OCI-LY1 (cell line): ENCODE measurements around the gene TSPAN2.

ENCODE experiments used
- EZH2 ChIP-seq: fragments of 200-600 bp; sonication (generic), shearing (Covaris generic); IDR thresholded peaks from 2 replicates; pipeline ENCODE4 v1.8.0; 2017; ENCODE audit warnings: borderline replicate concordance, mixed run types, mild to moderate bottlenecking, antibody characterized with exemption, low read length, moderate library complexity, mixed read lengths
- TF ChIP-seq, protein P1 (sequence below): fragments of 200-600 bp; sonication (generic), shearing (Covaris generic); IDR thresholded peaks from 2 replicates; pipeline ENCODE4 v1.5.1; 2017; ENCODE audit warnings: mild to moderate bottlenecking, antibody characterized with exemption, low read length, moderate library complexity, mixed read lengths

DNA sequence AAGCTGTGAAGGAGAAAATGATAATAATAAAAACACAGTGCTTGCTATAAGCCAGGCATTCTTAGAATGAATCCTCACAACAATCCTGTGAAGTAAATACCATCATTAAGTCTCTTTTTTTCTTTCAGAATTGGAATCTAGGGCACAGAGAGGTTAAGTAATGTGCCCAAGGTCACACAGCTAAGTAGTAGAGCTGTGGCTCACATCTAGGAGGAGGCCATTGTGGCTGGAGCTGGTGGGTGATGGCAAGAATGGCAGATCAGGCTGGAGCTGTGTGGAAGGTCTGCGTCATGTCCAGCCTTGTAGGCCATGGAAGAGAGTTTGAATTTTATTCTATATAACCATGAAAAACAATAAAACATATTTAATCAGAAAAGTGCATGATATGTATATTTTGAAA is 38.2 kb upstream of the TSPAN2 start:
- TF ChIP-seq, protein P1, sequence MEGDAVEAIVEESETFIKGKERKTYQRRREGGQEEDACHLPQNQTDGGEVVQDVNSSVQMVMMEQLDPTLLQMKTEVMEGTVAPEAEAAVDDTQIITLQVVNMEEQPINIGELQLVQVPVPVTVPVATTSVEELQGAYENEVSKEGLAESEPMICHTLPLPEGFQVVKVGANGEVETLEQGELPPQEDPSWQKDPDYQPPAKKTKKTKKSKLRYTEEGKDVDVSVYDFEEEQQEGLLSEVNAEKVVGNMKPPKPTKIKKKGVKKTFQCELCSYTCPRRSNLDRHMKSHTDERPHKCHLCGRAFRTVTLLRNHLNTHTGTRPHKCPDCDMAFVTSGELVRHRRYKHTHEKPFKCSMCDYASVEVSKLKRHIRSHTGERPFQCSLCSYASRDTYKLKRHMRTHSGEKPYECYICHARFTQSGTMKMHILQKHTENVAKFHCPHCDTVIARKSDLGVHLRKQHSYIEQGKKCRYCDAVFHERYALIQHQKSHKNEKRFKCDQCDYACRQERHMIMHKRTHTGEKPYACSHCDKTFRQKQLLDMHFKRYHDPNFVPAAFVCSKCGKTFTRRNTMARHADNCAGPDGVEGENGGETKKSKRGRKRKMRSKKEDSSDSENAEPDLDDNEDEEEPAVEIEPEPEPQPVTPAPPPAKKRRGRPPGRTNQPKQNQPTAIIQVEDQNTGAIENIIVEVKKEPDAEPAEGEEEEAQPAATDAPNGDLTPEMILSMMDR: no peak
- no peak for TF ChIP-seq EZH2
